Measurements from ENCODE around the gene PHF23.
"Not testable (repeated sequence)": the region's sequence is repeated elsewhere in the genome, so short reads cannot be mapped to it uniquely, and the experiment has no call there.

The PHF23 gene

DNA sequence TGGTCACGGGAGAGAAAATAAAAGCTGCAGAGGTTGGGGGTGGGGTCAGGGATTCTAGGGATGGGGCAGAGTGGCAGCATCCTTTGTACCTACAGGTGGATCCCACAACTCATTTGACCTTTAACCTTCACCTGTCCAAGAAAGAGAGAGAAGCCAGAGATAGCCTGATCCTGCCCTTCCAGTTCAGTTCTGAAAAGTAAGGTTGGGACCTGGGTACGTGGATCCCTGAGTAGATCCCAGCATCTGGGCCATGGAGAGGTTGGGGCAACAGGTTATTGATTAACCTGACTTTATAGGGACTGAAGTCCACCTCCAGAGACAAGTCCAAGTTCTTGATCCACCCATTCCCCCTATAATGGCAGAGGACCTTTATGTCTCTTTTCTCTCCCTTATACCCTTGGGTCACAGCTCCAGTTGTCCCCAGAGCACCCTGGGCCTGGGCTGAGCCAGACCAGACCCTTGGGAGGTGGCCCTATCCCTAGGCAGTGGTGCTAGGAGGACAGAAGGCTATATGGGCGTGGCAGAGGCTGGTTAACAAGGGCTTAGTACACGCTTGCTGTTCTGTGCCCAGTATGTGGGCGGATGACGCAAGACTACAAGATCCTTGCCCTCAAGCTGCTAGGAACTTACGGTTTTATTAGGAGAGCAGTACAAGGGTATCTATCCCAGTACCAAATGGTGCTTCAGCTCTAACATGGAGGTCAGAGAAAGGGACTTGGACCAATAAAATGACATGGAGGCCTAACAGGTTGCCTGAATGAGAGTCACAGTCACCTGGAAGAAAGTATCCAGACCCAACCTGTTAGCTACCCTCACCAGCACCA, 19.7 kb upstream of the PHF23 start:
- no peak for FAIRE-seq

DNA sequence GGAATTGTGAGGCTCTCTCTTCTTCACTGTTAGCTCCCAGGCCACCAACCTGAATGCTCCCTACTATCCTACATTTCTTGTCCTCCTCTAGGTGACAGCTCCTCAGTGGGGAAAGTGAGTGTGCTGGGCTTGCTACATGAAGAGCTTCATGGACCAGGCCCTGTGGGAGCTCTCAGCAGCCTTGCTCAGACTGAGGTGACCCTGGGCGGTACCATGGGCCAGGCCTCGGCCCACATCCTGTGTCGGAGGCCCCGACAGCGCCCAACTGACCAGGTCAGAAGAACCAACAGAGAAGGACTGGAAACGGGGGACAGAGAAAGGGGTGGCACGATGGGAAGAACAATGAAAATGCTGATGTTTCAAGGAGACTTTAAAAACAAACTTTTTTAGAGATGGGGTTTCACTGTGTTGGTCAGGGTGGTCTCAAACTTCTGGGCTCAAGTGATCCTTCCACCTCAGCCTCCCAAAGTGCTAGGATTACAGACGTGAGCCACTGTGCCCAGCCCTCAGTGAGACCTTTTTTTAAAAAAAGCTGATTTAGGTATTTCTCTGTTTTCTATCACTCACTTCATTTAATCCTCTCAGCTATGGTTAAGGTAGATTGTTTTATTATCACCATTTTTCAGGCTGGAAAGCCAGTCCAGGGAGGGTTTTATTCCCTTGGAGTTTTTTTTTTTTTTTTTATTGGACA, 17.7 kb upstream of the PHF23 start:
- FAIRE-seq: no peak

DNA sequence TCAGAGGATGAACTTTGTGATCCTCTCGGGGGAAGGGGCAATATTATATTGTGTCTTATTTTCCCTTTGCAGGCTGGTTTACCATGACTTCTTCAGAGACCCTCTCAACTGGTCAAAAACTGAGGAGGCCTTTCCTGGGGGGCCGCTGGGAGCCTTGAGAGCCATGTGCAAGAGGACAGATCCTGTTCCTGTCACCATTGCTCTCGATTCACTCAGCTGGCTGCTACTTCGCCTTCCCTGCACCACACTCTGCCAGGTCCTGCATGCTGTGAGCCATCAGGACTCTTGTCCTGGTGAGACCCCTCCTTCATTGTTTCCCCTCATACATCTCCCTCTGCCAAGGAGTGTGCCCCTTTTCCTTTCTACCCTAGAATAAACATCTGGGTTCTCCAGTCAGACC, 15.3 kb upstream of the PHF23 start:
- no peak for FAIRE-seq

DNA sequence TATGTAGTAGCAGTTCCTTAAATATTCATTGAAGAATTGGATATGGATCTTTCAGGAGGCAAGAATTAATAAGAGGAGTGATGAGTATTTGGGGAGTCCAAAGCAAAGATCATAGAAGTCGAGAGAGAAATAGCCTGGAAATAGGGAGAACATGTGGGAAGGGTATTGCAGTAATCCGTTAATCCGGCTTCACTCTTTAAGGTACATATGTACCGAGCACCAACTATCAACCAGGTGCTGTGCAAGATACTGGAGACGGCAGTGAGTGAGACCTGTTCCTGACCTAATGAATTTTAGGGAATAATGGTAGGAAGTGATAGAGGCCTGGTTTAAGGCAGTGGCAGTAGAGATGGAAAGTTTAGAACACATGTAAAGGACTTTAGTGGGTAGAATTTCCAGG, 13.8 kb upstream of the PHF23 start:
- no peak for FAIRE-seq

DNA sequence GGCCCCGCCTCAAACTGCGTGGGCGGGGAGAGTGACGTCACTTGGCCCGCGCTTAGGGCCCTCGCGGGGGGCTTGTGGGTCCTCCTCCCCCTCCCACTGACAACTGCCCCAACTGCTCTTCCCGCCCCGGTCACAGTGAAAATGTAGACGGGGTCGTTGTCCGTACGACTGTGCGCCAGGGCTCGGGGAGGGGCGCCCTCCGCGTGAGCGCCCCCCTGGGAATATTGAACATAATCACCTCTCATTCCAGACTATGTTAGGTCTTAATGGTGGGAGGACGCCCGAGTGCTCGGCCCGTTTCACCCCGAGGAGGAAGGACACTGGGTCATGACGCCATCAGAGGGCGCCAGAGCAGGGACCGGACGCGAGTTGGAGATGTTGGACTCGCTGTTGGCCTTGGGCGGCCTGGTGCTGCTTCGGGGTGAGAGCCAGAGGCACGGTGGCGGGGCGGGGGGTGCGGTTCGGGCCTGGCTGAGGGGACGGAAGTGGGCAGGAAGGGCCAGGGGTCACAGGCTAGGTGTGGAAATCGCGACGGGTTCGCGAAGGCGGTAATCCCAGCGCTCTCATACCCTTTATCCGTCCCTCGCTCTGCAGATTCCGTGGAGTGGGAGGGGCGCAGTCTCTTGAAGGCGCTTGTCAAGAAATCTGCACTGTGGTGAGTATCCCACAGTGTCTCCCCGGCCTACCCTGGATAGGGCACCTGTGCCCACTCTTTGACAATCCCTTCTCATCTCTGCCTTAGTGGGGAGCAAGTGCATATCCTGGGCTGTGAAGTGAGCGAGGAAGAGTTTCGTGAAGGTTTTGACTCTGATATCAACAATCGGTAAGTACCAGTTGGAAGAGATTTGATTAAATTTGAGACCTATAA, 13.2 kb upstream of the PHF23 start, which contains the start of gene ELP5:
TSS of gene ELP5 (plus strand) at position 40 of the 868 bp plus-strand sequence. CDS start at position 376, 336 bp downstream.
- no peak for FAIRE-seq

DNA sequence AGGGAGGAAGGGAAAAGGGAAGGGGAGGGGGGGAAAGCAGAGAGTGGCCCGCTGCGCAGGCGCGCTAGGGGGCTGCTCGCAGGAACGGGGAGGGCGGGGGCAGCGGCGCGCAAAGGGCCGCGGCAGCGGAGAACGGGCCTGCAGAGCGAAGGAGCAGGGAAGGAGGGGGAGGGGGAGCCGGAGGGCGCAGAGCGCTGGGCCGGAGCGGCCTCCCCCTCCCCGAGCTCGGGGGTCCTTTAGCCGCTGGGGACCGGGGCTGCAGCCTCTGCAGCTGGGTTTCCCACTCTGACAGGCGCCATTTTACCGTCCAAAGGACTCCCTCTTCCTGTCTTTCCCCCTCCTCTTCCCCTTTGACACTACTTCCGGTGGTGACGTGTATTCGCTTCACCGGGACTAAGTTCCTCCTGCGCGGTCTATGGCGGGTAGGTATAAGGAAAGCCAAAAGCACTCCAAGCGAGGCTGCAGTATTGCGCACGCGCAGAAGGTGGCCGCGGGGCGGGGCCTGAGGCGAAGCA, 12.5 kb upstream of the PHF23 start, which contains the start of gene CTDNEP1:
TSS of gene CTDNEP1 (minus strand) at position 74 of the 515 bp plus-strand sequence. CDS start 438 bp downstream, outside the sequence.
- FAIRE-seq: peak; percentile 97

DNA sequence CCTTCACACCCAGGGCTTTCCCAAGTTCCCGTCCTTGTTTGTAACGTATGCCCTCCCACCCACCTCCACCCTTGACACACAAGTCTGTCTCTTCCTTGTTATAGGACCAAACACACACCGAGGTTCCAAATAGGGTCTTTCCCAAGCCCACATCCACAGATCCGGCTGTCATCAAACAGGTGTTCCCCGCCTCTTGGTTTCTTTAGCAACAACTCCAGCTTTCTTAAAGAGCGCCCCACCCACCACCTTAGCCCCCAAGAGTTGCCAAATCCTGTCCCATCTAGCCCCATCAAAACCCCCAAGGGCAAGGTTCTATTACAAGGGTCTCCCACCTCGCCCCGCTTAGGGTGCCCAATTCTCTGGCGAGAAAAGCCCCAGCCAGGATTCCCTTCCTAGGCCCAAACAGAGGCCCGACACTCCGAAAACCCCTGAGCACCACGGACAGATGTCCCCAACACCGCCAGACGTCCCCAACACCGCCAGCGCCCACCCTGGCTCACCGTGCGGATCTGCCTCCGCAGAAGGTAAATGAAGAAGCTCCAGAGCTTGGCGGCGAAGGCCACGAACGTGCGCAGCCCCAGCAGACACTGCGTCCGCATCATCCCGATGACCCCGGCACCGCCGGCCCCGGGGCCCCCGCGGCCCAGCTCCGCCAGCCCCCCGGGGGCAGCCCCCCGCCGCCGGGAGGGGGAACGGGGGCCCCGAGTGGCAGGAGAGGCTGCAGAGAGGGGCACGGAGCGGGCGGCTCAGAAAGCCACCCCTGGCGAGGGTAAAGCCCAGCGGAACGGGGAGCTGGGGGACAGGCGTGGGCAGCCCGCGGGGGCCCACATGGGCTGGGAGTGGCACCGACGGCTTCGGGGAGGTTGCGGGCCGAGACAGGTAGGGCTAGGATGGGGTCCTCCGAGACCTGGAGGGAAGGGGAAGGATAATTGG, 11.7 kb upstream of the PHF23 start:
- no peak for FAIRE-seq

DNA sequence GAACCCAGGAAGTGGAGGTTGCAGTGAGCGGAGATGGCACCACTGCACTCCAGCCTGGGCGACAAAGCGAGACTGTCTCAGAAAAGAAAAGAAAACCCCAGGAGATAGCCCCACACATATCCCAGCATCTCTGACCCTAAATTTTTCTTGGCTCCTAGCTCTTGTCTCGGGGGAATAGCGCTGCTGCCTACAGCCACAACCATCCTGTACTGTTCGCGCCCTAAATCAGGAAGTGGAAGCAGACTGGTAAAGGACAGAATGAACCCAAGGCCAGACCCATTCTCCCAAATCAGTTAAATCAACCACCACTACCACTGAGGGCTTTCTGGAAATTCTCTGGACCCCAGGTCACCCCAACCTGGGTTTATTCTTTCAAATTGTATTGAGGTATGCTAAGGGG, 10.6 kb upstream of the PHF23 start:
- FAIRE-seq: no peak

DNA sequence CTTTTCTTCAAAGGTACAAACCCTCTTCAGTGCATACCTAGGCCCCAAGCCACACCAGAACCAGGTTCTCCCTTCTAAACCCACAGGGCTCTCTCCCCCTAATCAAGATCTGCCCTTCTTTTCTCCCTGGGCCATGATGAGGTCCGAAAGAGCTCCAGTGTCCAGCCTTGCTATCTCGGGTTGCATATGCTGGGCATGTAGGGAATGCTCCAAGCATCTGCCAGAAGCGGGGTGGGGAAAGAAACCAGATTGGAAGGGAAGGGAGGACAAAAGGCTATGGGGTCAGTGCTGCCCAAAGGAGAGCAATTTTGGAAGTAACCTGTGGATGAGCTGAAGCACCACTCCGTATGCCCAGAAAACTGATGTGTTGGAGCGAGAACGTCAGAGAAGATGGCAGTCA, 10.0 kb upstream of the PHF23 start:
- FAIRE-seq: no peak

DNA sequence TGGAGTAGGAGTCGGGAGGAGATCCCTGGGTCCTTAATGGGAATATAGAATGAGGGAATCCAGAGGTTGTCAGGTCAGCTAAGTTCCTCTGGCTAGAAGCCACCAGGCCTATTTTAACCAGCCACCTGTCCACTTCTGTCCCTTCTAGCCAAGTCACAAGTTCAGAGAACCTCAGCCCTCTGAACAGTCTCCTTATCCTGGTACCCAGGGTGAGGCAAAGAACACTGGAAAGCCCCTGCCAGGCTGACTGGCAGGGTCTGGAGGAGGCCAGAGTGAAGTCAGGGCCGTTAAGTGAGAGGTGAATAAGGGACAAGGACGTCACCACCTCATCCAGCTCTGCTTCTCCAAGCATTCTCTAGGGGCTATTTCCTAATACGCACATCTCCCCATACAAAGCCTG, 9.5 kb upstream of the PHF23 start:
- no peak for FAIRE-seq

DNA sequence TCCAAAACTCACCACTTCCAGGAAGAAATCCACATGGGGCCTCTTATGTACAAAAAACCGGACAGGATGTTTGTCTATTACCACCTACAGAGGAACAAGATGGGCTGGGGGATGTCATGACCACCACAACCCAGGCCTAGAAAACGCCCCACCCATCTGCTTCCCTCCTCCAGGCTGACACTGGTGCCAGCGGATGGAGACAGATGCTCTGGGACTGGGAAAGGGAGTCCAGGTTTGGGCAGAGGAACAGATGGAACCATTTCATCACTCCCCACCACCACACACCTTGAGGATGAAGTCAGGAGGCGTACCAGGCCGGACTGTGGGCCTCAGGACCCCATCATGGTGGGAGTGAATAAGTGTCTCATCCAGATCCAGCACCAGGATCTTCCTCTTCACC, 7.5 kb upstream of the PHF23 start:
- no peak for FAIRE-seq

DNA sequence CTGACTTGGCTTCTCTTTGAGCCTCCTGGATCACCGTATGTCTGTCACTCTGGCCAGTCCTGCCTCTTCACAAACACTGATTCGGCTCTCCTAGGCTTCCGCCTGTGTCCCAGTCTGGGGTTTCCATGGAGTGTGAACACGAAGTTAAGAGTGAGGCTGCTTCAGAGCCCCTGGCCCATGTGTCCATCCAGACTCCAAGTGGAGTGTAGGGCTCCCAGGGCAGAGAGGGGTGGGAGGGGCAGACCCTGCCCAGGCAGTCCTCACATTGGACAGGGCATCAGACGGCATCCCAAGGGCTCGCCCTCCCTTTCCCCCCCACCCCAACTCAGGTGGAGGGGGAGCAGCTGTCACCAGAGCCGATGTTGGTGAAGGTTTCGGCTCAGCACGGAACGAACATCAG, 4.6 kb upstream of the PHF23 start:
- not testable (repeated sequence) for FAIRE-seq

DNA sequence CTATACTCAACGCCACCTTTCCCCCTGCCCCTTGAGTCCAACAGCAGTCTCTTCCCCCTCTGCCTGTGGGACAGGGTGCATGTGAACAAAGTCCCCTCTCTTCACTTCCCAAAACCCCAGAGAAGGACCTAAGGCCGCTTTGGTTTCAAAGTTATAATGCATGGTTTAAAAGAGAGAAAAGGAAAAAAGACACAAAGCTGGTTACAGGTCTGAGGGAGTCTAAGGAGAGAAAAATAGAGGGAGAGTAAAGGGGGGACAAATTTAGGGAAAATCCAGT, 4.1 kb upstream of the PHF23 start:
- FAIRE-seq: no peak

DNA sequence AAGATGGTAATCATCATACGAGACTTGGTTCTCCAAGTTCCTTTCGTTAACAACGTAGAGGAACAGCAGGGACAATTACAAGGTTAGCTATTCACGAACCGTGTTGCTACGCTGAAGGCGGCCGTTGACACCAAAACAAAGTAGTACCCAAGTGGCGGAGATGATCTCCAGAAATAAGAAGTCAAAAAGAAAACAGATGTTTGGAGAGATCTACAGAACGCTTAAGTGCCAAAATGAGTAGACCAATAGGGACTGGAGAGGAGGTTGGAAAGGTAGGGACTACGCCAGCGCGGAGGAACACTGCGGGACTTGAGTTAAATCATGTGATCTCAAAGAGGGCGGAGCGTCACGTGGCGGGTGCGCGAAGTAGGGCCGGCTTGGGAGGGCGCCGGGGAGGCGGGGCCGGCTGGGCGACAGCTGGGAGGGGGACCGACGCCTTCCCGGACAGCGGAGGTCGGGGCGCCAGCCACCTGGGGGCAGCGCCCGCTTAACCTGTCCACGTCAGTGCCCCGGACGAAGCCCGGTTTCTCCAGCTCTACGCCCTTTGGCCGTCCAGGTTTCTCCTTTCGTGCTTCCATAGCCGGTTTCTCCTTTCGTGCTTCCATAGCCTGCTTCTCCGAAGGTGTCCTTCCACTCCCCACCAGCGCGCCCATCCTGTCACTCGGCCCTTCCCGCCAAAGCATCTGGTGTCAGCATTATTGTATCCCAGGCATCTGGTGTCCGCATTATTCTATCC, 3.6 kb upstream of the PHF23 start:
- peak; percentile 43 for FAIRE-seq

DNA sequence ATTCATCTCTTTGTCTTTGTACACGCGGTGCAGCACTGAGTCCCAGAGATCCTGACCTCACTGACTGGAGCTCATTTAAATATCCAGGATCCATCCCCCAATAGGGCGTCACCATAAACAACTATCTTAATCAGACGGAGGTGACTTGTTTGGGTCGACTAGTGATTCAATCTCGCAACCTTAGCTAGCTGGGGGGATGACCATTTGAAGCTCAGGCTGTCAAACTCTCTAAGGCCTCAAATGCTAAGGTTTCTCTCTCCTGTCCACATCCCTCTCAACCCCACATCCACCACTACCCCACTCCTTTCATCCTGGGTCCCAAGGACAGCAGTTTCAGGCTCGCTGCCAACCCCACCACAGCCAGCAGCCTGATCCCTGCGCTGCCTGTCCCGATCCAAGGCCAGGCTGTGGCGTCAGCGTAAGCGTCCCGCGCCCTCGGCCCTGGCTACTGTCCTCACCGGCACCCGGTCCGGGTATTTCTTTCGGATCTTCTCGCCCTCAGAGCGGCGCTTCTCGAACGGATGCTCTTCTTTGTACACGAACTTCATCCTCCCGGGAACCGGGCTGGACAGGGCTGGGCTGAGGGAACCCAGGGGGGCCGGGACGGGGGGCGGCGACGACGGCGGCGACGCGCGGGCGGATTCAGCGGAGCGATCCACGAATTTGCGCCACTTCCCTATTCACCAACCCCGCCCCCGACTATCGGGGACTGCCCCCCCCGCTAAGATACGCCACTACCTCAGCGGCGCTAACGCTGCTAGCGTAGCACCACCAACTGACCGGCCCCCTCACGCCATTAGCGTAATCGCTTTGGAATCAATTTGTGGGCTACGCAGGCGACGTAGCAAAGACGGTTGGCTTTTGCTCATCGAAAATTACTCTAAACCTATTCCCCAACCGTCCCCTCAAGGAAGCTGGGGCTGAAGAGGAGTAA, 2.8 kb upstream of the PHF23 start, which contains the start of gene GABARAP:
TSS of gene GABARAP (minus strand) at position 667 of the 934 bp plus-strand sequence. CDS start at position 548, 119 bp downstream.
- peak; percentile 55 for FAIRE-seq

DNA sequence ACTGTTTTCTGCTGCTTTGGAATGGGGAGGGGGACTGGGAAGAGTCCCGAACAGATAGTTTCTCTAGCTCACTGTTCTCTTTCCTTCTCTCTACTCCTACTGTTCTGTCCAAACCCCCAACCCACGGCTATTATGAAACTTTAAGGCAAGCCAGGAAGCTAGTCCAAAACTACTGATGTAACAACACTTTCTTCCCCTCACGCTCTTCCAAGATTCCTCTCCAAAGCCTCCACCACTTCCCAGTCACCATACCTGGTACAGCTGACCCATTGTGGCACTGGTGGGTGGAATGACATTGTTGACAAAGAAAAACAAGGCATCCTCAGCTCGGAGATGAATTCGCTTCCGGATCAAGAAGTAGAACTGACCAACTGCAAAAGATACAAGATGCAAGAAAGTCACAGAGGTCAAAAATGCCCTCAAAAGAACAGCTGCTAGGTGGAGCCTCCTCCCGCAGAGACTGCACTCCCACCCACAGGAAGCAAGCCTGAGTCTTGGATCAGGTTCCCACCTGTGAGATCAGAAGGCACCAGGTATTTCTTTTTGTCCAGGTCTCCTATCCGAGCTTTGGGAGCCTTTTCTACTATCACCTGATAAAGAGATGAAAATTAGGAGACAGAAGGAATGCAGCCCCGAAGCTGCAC, 2.0 kb upstream of the PHF23 start:
- FAIRE-seq: no peak

DNA sequence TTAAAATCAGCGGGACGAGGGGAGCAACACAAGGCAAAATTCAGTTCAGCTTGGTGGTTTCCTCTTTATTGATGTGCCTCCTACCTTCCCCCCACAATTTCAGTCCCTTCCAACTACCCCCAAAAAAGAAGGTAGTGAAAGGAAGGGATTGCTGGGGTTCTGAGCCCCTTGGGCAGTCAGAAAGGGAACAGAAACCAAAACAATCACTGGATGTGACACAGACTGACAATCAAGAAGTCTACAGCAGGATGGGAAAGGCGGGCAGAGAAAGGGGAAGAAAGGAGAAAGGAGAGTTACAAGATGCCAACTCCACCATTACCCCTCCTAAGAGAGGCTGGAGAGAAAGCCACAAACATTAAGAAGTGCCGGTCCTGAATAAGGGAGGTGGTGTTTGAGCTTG, 1.1 kb upstream of the PHF23 start:
- no peak for FAIRE-seq

DNA sequence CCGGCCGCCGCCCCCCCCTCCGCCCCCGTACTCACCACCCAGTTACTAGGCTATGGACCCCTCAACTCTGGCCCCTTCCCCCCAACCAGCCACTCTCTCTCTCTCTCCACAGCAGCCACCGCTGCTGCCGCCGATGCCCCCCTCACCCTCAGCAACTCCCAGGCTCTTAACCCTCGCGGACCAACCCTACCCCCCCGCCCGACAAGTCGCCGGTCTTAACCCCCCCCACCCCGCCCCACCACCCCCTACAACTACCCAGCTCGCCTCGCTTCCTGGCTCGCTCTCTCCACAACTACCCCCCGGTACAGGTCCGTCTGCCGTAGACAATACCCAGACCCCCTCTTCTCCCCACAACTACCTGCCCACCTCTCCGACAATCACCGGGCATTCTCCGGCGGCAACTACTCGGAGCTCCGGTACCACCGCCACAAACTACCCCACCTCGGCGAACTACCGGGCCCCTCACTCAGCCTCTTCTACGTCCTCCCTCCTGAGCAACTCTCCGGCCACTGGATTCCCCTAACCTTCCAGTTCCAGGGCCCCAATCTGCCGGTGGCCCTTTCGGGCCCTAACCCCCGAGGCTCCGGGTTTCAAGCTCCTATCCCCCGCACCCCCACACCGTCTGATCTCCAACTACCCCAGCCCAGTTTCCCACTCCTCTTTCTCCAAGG, 702 bp downstream of the PHF23 start:
- FAIRE-seq: no peak

Measured in endometrium (tissue), 2 donors.